Endothelial cell of umbilical vein (primary cell): ENCODE data around the gene ZNRF3. TPM values are rescaled to one million over a fixed set of nuclear protein-coding genes. Genes with fewer than 3 reads are reported as not detected.

ENCODE experiments used
- BruUV-seq: library from RNA; stranded (reverse); fragments of 400-500 nt; replicated peaks from 2 replicates; lab custom pipeline; 2021; lab: Mats Ljungman, UMichigan
- CTCF ChIA-PET: fragments of 300-600, 350-600 bp; sonication (Branson Sonifier 250); formaldehyde crosslinking; loops from one replicate; lab custom pipeline; 2021; ENCODE audit warnings: antibody characterized with exemption, inconsistent platforms; lab: Charles Lee
- POLR2A ChIA-PET: fragments of 300-600, 350-600 bp; sonication (Branson Sonifier 250); formaldehyde crosslinking; loops from one replicate; lab custom pipeline; 2021; ENCODE audit warnings: antibody characterized with exemption, inconsistent platforms; lab: Charles Lee
- DNase-seq: peaks from one replicate; pipeline ENCODE4 v3.0.0-alpha.2; 2011; ENCODE audit warnings: low read depth, low spot score
- FAIRE-seq: peaks from 2 replicates; lab custom pipeline; 2011; peaks lifted over from hg19 to GRCh38; lab: Jason Lieb, UNC
- H2AFZ ChIP-seq: 2 replicates; pipeline ENCODE4 v1.6.0; 2012; ENCODE audit warnings: low read depth, low read length, control low read depth, inconsistent platforms
- H3K27ac ChIP-seq: 2 replicates; pipeline ENCODE4 v1.5.1; 2011; ENCODE audit warnings: low read depth, mild to moderate bottlenecking, control low read depth, low read length, moderate library complexity; ENCODE audit not compliant: insufficient read depth
- H3K27me3 ChIP-seq, 2 experiments: 2 replicates each; pipeline versions ENCODE4 v1.6.0 to v1.6.1; 2011; ENCODE audit warnings: low read length in 2 of 2, mixed read lengths in 1 of 2; ENCODE audit not compliant: control insufficient read depth in 2 of 2, insufficient read depth in 2 of 2
- H3K36me3 ChIP-seq, 2 experiments: 2 replicates in 1 of 2; 3 replicates in 1 of 2; pipeline ENCODE4 v1.5.1; 2011; ENCODE audit warnings: low read length in 2 of 2, mild to moderate bottlenecking in 1 of 2, moderate library complexity in 1 of 2; ENCODE audit not compliant: control insufficient read depth in 2 of 2, insufficient read depth in 2 of 2; ENCODE audit errors: extremely low read depth in 1 of 2
- H3K4me1 ChIP-seq: 3 replicates; pipeline ENCODE4 v1.5.1; 2011; ENCODE audit warnings: mild to moderate bottlenecking, low read length; ENCODE audit not compliant: control insufficient read depth, insufficient read depth; ENCODE audit errors: extremely low read depth
- H3K4me2 ChIP-seq: 2 replicates; pipeline ENCODE4 v1.6.1; 2011; ENCODE audit warnings: low read length, control low read depth, mixed read lengths; ENCODE audit not compliant: insufficient read depth
- H3K4me3 ChIP-seq, 3 experiments: fragments of 200-600 bp in 1 of 3; sonication (generic), shearing (Covaris generic) in 1 of 3; replicated peaks in 1 of 3; 2 replicates each; pipeline ENCODE4 v1.5.1; 2011 to 2016; ENCODE audit warnings: control low read depth in 3 of 3, low read length in 3 of 3, mild to moderate bottlenecking in 2 of 3, inconsistent platforms in 1 of 3, low read depth in 1 of 3, moderate library complexity in 1 of 3; ENCODE audit not compliant: insufficient read depth in 1 of 3
- H3K79me2 ChIP-seq: 2 replicates; pipeline ENCODE4 v1.6.0; 2012; ENCODE audit warnings: low read length, inconsistent platforms; ENCODE audit not compliant: control insufficient read depth, insufficient read depth
- H3K9ac ChIP-seq: replicated peaks from 2 replicates; pipeline ENCODE3; 2011; ENCODE audit warnings: low read length, control low read depth; ENCODE audit not compliant: insufficient read depth; ENCODE audit errors: extremely low read depth
- H3K9me1 ChIP-seq: replicated peaks from 3 replicates; pipeline ENCODE4 v1.6.0; 2011; ENCODE audit warnings: mild to moderate bottlenecking, low read length; ENCODE audit not compliant: control insufficient read depth, insufficient read depth; ENCODE audit errors: extremely low read depth
- H3K9me3 ChIP-seq: replicated peaks from 2 replicates; pipeline ENCODE4 v1.5.1; 2012; ENCODE audit warnings: low read length, inconsistent platforms; ENCODE audit not compliant: control insufficient read depth, insufficient read depth
- H4K20me1 ChIP-seq: replicated peaks from 2 replicates; pipeline ENCODE3; 2011; ENCODE audit warnings: mild to moderate bottlenecking, low read length; ENCODE audit not compliant: control insufficient read depth, insufficient read depth; ENCODE audit errors: extremely low read depth
- FOS ChIP-seq: IDR thresholded peaks from 2 replicates; pipeline ENCODE4 v1.6.1; 2011; ENCODE audit warnings: mild to moderate bottlenecking, low read length, moderate library complexity, borderline replicate concordance; ENCODE audit not compliant: insufficient read depth
- GATA2 ChIP-seq: IDR thresholded peaks from 2 replicates; pipeline ENCODE4 v1.7.0; 2011; ENCODE audit warnings: low read depth, mild to moderate bottlenecking, moderate library complexity, mixed read lengths, low read length; ENCODE audit not compliant: insufficient read length, insufficient read depth
- JUN ChIP-seq: IDR thresholded peaks from 2 replicates; pipeline ENCODE4 v1.6.1; 2011; ENCODE audit warnings: borderline replicate concordance, low read depth; ENCODE audit not compliant: insufficient read length, insufficient read depth
- MAX ChIP-seq: IDR thresholded peaks from 2 replicates; pipeline ENCODE4 v1.6.1; 2011; ENCODE audit not compliant: insufficient read depth, insufficient read length
- POLR2A ChIP-seq: IDR thresholded peaks from 2 replicates; pipeline ENCODE4 v1.6.1; 2012; ENCODE audit warnings: low read depth, mild to moderate bottlenecking, control low read depth, low read length
- dilution Hi-C: fragments of 300-500 bp; cut with MboI; formaldehyde crosslinking; loops from one replicate; pipeline ENCODE4 v1.15.0; 2019; ENCODE audit warnings: low sequenced_read_pairs; ENCODE audit not compliant: extremely low pct_ligation_motif_present
- intact Hi-C: fragments of 100-400 bp; cut with micrococcal nuclease; formaldehyde crosslinking; loops from one replicate; pipeline ENCODE4 v1.10.0; 2022
- polyA plus RNA-seq, 4 experiments: library from polyadenylated mRNA; depleted of rRNA in 3 of 4; stranded (reverse) in 3 of 4; unstranded in 1 of 4; fragments of >200 nt; gene quantifications; 2 replicates each; pipeline versions ENCODE4 v1.2.1 to v1.2.3, GENCODE V29; 2011 to 2012; ENCODE audit warnings: missing spikeins in 1 of 4
- small RNA-seq: library from RNA; depleted of rRNA; stranded (forward); fragments of <200 nt; gene quantifications from one replicate; pipeline ENCODE3, GENCODE V24; 2012; ENCODE audit warnings: low replicate concordance, low read depth; ENCODE audit not compliant: insufficient read depth, insufficient read length
- total RNA-seq: library from RNA; stranded (reverse); gene quantifications from 2 replicates; pipeline ENCODE4 v1.2.3, GENCODE V29; 2021

ZNRF3 gene
- total and polyA plus RNA-seq, 2 donors (not counting 3 experiments of a cell fraction or from before 2014, with no cell fraction given): 2.7 to 5.2 TPM

- Histone ChIP-seq H3K27ac (no peak overlapping the region), H3K36me3 (no peaks in the 10 kb centered on the region), H3K79me2 (no peaks in the 10 kb centered on the region), H3K4me2 (no peak overlapping the region), H3K9ac (no peak overlapping the region), H3K4me3 (no peak overlapping the region), H2AFZ (no peak overlapping the region), H3K27me3 (peaks cover 2 to 6% of the 10 kb centered on the region in 2 experiments), H4K20me1 (no peaks in the 10 kb centered on the region), H3K4me1 (no peaks in the 10 kb centered on the region), H3K9me3 (no peaks in the 10 kb centered on the region), H3K9me1 (no peaks in the 10 kb centered on the region)
- ChIA-PET POLR2A (no interaction called here), CTCF (interaction anchor here (0.7 kb wide), 1 partner anchor 12 kb away, joined by 3 read pairs; no protein-coding TSS in a partner anchor)
- no TSS peak for BruUV-seq
- dilution Hi-C loops (no loop called here), intact Hi-C loops (no loop called here)
- no peak for DNase-seq
- no peak for FAIRE-seq
- TF ChIP-seq JUN (no peak), GATA2 (no peak)
Observed at GRCh38 chr22:29105468-29105867, 222.1 kb downstream of the ZNRF3 start.

- TF ChIP-seq POLR2A (no peak), FOS (no peak), MAX (no peak)
- FAIRE-seq (no peak), DNase-seq (peak; percentile 9)
- Histone ChIP-seq H3K27me3 (peaks cover 2 to 6% of the 10 kb centered on the region in 2 experiments), H3K9me3 (no peaks in the 10 kb centered on the region), H3K27ac (no peak overlapping the region), H3K4me3 (no peak overlapping the region), H3K9ac (no peak overlapping the region), H3K36me3 (no peaks in the 10 kb centered on the region), H3K4me2 (no peak overlapping the region), H3K4me1 (no peaks in the 10 kb centered on the region), H3K9me1 (no peaks in the 10 kb centered on the region), H2AFZ (no peak overlapping the region), H4K20me1 (no peaks in the 10 kb centered on the region), H3K79me2 (no peaks in the 10 kb centered on the region)
- ChIA-PET POLR2A (no interaction called here), CTCF (interaction anchor here (1.1 kb wide), 1 partner anchor 47 kb away, joined by 3 read pairs; no protein-coding TSS in a partner anchor)
- no TSS peak for BruUV-seq
- dilution Hi-C loops: no loop called here
- intact Hi-C loops: no loop called here
Observed at GRCh38 chr22:29106839-29107238, 223.5 kb downstream of the ZNRF3 start.

Small RNA genes within 50 kb of the gene (small RNA-seq; reads per million reads assigned to genes)
- gene Z93930.1: not detected

Other genes starting within 250 kb of the ZNRF3 start
- 45.7 and 51.1 TPM in 2 replicates for gene TTC28, start 203.7 kb upstream of the ZNRF3 start, total RNA-seq
- gene TTC28, start 203.7 kb upstream of the ZNRF3 start, polyA plus RNA-seq: 16.5 and 16.6 TPM in 2 replicates
- gene CHEK2, start 141.8 kb upstream of the ZNRF3 start, total RNA-seq: 24.6 and 27.4 TPM in 2 replicates
- 24.9 and 31.8 TPM in 2 replicates for gene CHEK2, start 141.8 kb upstream of the ZNRF3 start, polyA plus RNA-seq
- 14.1 and 20.3 TPM in 2 replicates for gene HSCB, start 141.5 kb upstream of the ZNRF3 start, total RNA-seq
- gene HSCB, start 141.5 kb upstream of the ZNRF3 start, polyA plus RNA-seq: 13.8 and 18.4 TPM in 2 replicates
- gene CCDC117, start 110.9 kb upstream of the ZNRF3 start, total RNA-seq: 22.8 and 23.3 TPM in 2 replicates
- gene CCDC117, start 110.9 kb upstream of the ZNRF3 start, polyA plus RNA-seq: 4.2 and 5.5 TPM in 2 replicates
- gene XBP1, start 83.0 kb upstream of the ZNRF3 start, total RNA-seq: 90.4 and 103 TPM in 2 replicates
- 99.5 and 102 TPM in 2 replicates for gene XBP1, start 83.0 kb upstream of the ZNRF3 start, polyA plus RNA-seq
- not detected in 2 replicates for gene C22orf31, start 178.3 kb downstream of the ZNRF3 start, total RNA-seq
- not detected in 2 replicates for gene C22orf31, start 178.3 kb downstream of the ZNRF3 start, polyA plus RNA-seq
- 0.99 and 1.1 TPM in 2 replicates for gene KREMEN1, start 189.5 kb downstream of the ZNRF3 start, total RNA-seq
- 0.58 and 0.81 TPM in 2 replicates for gene KREMEN1, start 189.5 kb downstream of the ZNRF3 start, polyA plus RNA-seq